Mesothelial cell of epicardium (in vitro differentiated cells): ENCODE measurements around the gene SEBOX. TPM values are rescaled to one million over a fixed set of nuclear protein-coding genes. Genes with fewer than 3 reads are reported as not detected.
A peak's percentile ranks its signal among the peaks of the same experiment; 100 is the strongest.

Experiments
- DNase-seq, 2 experiments: peaks; one replicate each; pipeline ENCODE4 v3.0.0; 2021; ENCODE audit warnings: low spot score in 2 of 2; ENCODE audit not compliant: unreplicated experiment in 2 of 2
- H3K27ac Mint-ChIP-seq: 2 replicates; pipeline ENCODE4 v1.8.0; 2021; ENCODE audit warnings: mixed read lengths
- H3K27me3 Mint-ChIP-seq: 2 replicates; pipeline ENCODE4 v1.8.0; 2021; ENCODE audit warnings: low read depth, mixed read lengths
- H3K36me3 Mint-ChIP-seq: 2 replicates; pipeline ENCODE4 v1.8.0; 2021; ENCODE audit warnings: mixed read lengths
- H3K4me1 Mint-ChIP-seq: 2 replicates; pipeline ENCODE4 v1.8.0; 2021; ENCODE audit warnings: mixed read lengths
- H3K4me3 Mint-ChIP-seq: 2 replicates; pipeline ENCODE4 v1.8.0; 2021; ENCODE audit warnings: mild to moderate bottlenecking, moderate library complexity, mixed read lengths
- H3K9me3 Mint-ChIP-seq: 2 replicates; pipeline ENCODE4 v1.8.0; 2021; ENCODE audit warnings: mixed read lengths
- total RNA-seq: library from RNA; stranded (reverse); gene quantifications from 3 replicates; pipeline ENCODE4 v1.2.1, GENCODE V29; 2021
- TF ChIP-seq, protein P1 (sequence below): fragments of 200-600 bp; sonication (generic); IDR thresholded peaks from one replicate; pipeline ENCODE4 v1.5.0; 2021; ENCODE audit warnings: antibody characterized with exemption; ENCODE audit not compliant: unreplicated experiment

SEBOX gene
- total RNA-seq, 1 donor from 2014 or later = not detected

DNA sequence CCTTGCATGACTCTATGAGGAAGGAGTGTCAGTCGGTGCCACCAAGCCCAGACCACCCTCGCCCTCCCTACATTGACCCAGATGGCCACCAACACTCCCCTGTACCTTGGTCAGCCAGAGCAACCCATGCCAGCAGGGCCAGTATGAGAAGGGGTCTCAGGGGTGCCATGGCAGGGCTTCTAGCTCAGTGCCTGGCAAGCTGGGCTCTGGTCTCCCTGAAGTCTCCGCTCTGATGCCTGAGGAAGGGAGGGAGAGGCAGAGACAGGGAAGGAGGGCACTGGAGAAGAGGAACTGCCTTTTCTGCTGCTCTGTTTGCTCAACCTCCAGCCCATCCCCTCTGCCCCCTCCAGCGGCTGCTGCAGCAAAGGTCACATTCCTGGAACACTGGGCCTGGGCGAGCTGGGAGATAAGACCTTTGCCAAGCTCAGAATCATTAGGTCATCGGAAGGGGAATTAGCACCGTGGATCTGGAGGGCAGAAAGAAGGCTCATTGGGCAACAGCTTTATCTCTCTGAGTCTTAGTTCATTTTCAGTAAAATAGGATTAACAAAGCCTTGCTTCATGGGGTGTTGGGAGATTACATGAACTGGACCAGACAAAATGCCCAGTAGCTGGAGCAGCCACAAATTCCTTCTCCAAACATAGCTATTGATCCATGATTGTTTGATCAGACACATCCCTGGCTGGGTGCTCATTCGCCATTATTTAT, 5.2 kb upstream of the SEBOX start, which contains the start of gene VTN:
VTN (minus strand) TSS at position 273 of the 709 bp plus-strand sequence; CDS start at position 169, 104 bp downstream.
- peaks cover 13% of the 10 kb centered on the region for H3K4me1 Mint-ChIP-seq
- peak within 1 kb of the TSS; percentile 77 for H3K4me3 Mint-ChIP-seq
- H3K27ac Mint-ChIP-seq = peak within 1 kb of the TSS; percentile 77
- peaks cover 27% of the 10 kb centered on the region for H3K27me3 Mint-ChIP-seq
- TF ChIP-seq, protein P1, sequence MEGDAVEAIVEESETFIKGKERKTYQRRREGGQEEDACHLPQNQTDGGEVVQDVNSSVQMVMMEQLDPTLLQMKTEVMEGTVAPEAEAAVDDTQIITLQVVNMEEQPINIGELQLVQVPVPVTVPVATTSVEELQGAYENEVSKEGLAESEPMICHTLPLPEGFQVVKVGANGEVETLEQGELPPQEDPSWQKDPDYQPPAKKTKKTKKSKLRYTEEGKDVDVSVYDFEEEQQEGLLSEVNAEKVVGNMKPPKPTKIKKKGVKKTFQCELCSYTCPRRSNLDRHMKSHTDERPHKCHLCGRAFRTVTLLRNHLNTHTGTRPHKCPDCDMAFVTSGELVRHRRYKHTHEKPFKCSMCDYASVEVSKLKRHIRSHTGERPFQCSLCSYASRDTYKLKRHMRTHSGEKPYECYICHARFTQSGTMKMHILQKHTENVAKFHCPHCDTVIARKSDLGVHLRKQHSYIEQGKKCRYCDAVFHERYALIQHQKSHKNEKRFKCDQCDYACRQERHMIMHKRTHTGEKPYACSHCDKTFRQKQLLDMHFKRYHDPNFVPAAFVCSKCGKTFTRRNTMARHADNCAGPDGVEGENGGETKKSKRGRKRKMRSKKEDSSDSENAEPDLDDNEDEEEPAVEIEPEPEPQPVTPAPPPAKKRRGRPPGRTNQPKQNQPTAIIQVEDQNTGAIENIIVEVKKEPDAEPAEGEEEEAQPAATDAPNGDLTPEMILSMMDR = no peak
- no peak for DNase-seq
- H3K36me3 Mint-ChIP-seq = no peaks in the 10 kb centered on the region
- no peaks in the 10 kb centered on the region for H3K9me3 Mint-ChIP-seq

- H3K4me3 Mint-ChIP-seq = no peak overlapping the region
- H3K27me3 Mint-ChIP-seq = peaks cover 24% of the 10 kb centered on the region
- DNase-seq = no peak
- TF ChIP-seq, protein P1 = no peak
- H3K9me3 Mint-ChIP-seq = no peaks in the 10 kb centered on the region
- H3K36me3 Mint-ChIP-seq = no peaks in the 10 kb centered on the region
- H3K27ac Mint-ChIP-seq = peak overlapping the region; percentile 48
- H3K4me1 Mint-ChIP-seq = peaks cover 13% of the 10 kb centered on the region
These were observed 4.7 kb upstream of the SEBOX start for GRCh38 chr17:28369684-28370034.

DNA sequence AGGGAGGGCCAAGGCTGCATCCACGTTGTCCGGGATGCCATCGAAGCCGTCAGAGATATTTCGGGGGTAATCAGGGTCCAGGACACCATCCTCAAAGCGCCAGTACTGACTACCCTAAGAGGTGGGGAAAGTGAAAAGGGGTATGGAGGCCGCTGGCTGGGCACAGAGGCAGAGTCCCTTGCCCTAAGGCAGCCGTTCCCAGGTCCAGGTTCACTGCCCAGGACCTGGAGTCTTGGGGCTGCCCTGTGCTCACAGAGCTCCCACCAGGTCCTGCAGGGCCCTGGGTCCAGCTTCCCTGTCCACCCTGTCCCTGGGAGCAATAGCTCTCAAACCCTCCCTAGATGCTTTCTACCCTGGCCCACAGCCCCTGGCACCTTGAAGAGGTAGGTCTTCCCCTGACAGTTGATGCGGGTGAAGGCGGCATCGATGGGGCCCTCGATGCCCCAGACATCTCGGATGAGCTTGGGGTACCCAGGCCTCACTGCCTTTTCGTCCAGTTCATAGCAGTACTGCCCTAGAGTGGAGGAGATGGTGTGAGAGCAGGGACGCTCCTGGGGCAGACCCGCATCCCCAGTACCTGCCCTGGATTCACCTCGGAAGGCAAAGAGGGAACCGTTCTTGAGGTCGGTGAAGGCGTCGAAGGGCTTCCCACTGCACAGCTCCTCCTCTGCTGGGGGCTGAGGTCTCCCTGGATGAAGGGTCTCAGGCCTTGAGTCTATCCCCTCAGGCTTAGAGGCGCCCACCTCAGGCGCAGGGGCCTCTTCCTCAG, 4.1 kb upstream of the SEBOX start:
- Mint-ChIP-seq H3K27me3 (peaks cover 21% of the 10 kb centered on the region), H3K36me3 (no peaks in the 10 kb centered on the region), H3K4me1 (peaks cover 13% of the 10 kb centered on the region), H3K27ac (no peak overlapping the region), H3K9me3 (no peaks in the 10 kb centered on the region), H3K4me3 (no peak overlapping the region)
- DNase-seq = no peak
- TF ChIP-seq, protein P1 = no peak

GRCh38 chr17:28368306-28368831, 3.4 kb upstream of the SEBOX start:
- Mint-ChIP-seq H3K4me3 (no peak overlapping the region), H3K9me3 (no peaks in the 10 kb centered on the region), H3K27ac (no peak overlapping the region), H3K4me1 (peaks cover 9% of the 10 kb centered on the region), H3K27me3 (peaks cover 15% of the 10 kb centered on the region), H3K36me3 (no peaks in the 10 kb centered on the region)
- TF ChIP-seq, protein P1 = no peak
- no peak for DNase-seq

DNA sequence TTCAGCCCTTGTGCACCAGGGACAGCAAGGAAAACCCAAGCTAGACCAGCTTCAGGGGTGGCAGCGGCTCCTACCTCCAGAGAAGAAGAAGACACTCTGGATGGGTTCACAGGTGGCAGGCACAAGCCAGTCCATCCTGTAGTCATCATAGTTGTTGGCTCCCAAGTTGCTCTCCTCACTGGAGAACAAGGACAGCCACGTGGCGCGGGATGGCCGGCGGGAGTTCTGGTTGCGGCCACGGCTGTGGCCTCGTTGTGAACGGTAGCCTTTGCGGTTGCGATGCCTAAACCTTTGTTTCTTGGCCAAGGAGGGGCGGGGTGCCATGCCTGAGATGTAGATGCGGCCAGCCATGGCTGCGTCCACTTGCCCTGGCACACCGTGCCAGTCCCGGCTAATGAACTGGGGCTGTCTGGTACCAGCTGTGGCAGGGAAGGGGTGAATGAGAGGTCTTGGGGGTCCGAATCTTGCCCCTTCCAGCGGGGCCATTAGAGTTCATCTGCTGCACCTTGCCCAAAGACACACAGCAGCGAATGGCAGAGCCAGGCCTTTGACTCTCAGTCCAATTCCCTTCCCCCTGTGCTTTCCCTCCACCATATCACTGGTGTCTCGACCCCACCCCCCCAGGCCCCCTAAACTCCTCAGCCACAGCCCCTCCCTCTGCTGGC, 2.8 kb upstream of the SEBOX start:
- Mint-ChIP-seq H3K27ac (no peak overlapping the region), H3K4me1 (peaks cover 6% of the 10 kb centered on the region), H3K4me3 (no peak overlapping the region), H3K9me3 (no peaks in the 10 kb centered on the region), H3K36me3 (no peaks in the 10 kb centered on the region), H3K27me3 (peaks cover 9% of the 10 kb centered on the region)
- DNase-seq = no peak
- TF ChIP-seq, protein P1 = no peak
